Osteoblast (primary cell): ENCODE measurements around the gene FABP3. TPM values are rescaled to one million over a fixed set of nuclear protein-coding genes. Genes with fewer than 3 reads are reported as not detected.

Source experiments
- DNase-seq: peaks from one replicate; pipeline ENCODE4 v3.0.0; 2011; ENCODE audit warnings: low spot score, mixed read lengths; ENCODE audit not compliant: insufficient read length; ENCODE audit errors: missing footprints
- H2AFZ ChIP-seq: 2 replicates; pipeline ENCODE4 v1.6.0; 2011; ENCODE audit warnings: mild to moderate bottlenecking, low read length
- H3K27ac ChIP-seq: 2 replicates; pipeline ENCODE4 v1.5.1; 2011; ENCODE audit warnings: mild to moderate bottlenecking, low read depth, low read length, moderate library complexity
- H3K27me3 ChIP-seq: 2 replicates; pipeline ENCODE4 v1.6.0; 2012; ENCODE audit warnings: mild to moderate bottlenecking, control low read depth, inconsistent platforms, low read length, moderate library complexity; ENCODE audit not compliant: insufficient read depth
- H3K36me3 ChIP-seq: 2 replicates; pipeline ENCODE4 v1.5.1; 2011; ENCODE audit warnings: mild to moderate bottlenecking, low read length, control low read depth, moderate library complexity; ENCODE audit not compliant: insufficient read depth
- H3K4me1 ChIP-seq: 2 replicates; pipeline ENCODE4 v1.5.1; 2011; ENCODE audit warnings: mild to moderate bottlenecking, low read length, control low read depth, moderate library complexity; ENCODE audit not compliant: insufficient read depth
- H3K4me2 ChIP-seq: 2 replicates; pipeline ENCODE4 v1.6.0; 2011; ENCODE audit warnings: mild to moderate bottlenecking, low read length; ENCODE audit not compliant: insufficient read depth
- H3K4me3 ChIP-seq: fragments of 200-600 bp; sonication (generic); 3 replicates; pipeline ENCODE4 v1.5.1; 2012; ENCODE audit warnings: mild to moderate bottlenecking, low read length, inconsistent platforms; ENCODE audit not compliant: insufficient read depth
- H3K79me2 ChIP-seq: 2 replicates; pipeline ENCODE4 v1.6.0; 2012; ENCODE audit warnings: mild to moderate bottlenecking, low read length, control low read depth, inconsistent platforms; ENCODE audit not compliant: insufficient read depth
- H3K9me3 ChIP-seq: 2 replicates; pipeline ENCODE4 v1.5.1; 2011; ENCODE audit warnings: low read depth, low read length, control low read depth
- H4K20me1 ChIP-seq: 2 replicates; pipeline ENCODE4 v1.6.0; 2012; ENCODE audit warnings: mild to moderate bottlenecking, low read length, control low read depth; ENCODE audit not compliant: insufficient read depth
- CTCF ChIP-seq: IDR thresholded peaks from 2 replicates; pipeline ENCODE4 v1.5.1; 2011; ENCODE audit warnings: mild to moderate bottlenecking, low read depth, low read length, moderate library complexity; ENCODE audit errors: extremely low read depth
- total RNA-seq: library from RNA; depleted of rRNA; stranded (reverse); fragments of >200 nt; gene quantifications from 2 replicates; pipeline ENCODE4 v1.2.3, GENCODE V29; 2012

Gene FABP3
- total RNA-seq, 1 donor, result 28.6 TPM

DNA sequence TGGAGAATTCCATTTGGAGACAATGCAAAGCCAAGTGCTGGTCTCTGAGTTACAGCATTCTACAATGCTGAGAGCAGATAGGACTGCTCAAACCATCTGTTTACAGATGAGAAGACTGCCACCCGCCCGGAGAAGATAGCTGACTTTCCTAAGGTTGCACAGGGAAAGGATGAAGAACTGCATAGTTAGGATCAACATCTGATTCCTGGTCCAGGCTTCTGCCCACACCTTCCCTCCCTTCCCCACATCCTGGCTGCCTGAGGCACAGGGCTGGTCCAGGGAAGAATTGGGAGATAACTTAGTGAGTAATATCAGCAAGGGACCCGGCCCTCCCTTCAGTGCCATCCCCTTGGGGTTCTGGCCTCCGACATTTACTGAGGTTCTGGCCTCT is 42.1 kb upstream of the FABP3 start:
- no peaks in the 10 kb centered on the region for H3K27me3 ChIP-seq
- peaks cover 10% of the 10 kb centered on the region for H4K20me1 ChIP-seq
- H3K27ac ChIP-seq, result peak overlapping the region; percentile 40
- peak; percentile 29 for DNase-seq
- peak overlapping the region; percentile 90 for H3K4me2 ChIP-seq
- H3K9me3 ChIP-seq, result no peaks in the 10 kb centered on the region
- no peak for TF ChIP-seq CTCF
- peak overlapping the region; percentile 88 for H3K4me3 ChIP-seq
- peaks cover 19% of the 10 kb centered on the region for H3K36me3 ChIP-seq
- peaks cover 55% of the 10 kb centered on the region for H3K79me2 ChIP-seq
- peaks cover 49% of the 10 kb centered on the region for H3K4me1 ChIP-seq
- H2AFZ ChIP-seq, result no peak overlapping the region

GRCh38 chr1:31413405-31414001 is 40.6 kb upstream of the FABP3 start:
- TF ChIP-seq CTCF, result no peak
- Histone ChIP-seq H3K27me3 (no peaks in the 10 kb centered on the region), H3K36me3 (peaks cover 17% of the 10 kb centered on the region), H3K4me2 (peak overlapping the region; percentile 90), H3K79me2 (peaks cover 51% of the 10 kb centered on the region), H3K9me3 (no peaks in the 10 kb centered on the region), H4K20me1 (peaks cover 4% of the 10 kb centered on the region), H3K4me1 (peaks cover 57% of the 10 kb centered on the region), H3K27ac (peak overlapping the region; percentile 73), H3K4me3 (peak overlapping the region; percentile 88), H2AFZ (peak overlapping the region; percentile 83)
- DNase-seq, result peak; percentile 92

GRCh38 chr1:31412732-31413404 is 40.0 kb upstream of the FABP3 start, which contains the start of gene SERINC2:
SERINC2 (plus strand) TSS chr1:31413213; CDS start chr1:31413266, 53 bp downstream.
- Histone ChIP-seq H3K4me2 (peak within 1 kb of the TSS; percentile 90), H3K27ac (peak within 1 kb of the TSS; percentile 73), H3K4me3 (peak within 1 kb of the TSS; percentile 88), H3K36me3 (peaks cover 17% of the 10 kb centered on the region), H3K27me3 (no peaks in the 10 kb centered on the region), H3K4me1 (peaks cover 56% of the 10 kb centered on the region), H2AFZ (peak within 1 kb of the TSS; percentile 83), H4K20me1 (peaks cover 4% of the 10 kb centered on the region), H3K79me2 (peaks cover 48% of the 10 kb centered on the region), H3K9me3 (no peaks in the 10 kb centered on the region)
- no peak for TF ChIP-seq CTCF
- DNase-seq, result peak; percentile 93

DNA sequence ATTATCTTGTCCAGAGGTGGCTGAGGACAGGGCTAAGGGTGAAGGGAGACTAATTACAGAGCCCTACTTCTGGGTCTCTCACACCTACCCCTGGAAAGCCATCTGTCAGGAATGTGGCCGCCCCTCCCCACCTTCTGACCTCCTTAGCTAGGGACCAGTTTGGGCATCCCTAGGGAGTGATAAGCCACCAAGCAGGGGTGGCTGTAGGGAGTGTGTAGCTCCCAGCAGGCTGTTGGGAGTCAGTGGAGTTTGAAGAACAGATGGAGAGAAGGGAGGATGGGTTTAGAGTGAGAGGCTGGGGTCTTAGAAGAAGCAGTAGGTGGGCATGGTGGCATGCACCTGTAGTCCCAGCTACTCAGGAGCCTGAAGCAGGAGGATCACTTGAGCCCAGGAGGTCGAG is 39.3 kb upstream of the FABP3 start:
- TF ChIP-seq CTCF, result no peak
- Histone ChIP-seq H3K4me1 (peaks cover 56% of the 10 kb centered on the region), H2AFZ (no peak overlapping the region), H3K79me2 (peaks cover 44% of the 10 kb centered on the region), H4K20me1 (peaks cover 4% of the 10 kb centered on the region), H3K27me3 (no peaks in the 10 kb centered on the region), H3K4me3 (peak overlapping the region; percentile 88), H3K9me3 (no peaks in the 10 kb centered on the region), H3K27ac (no peak overlapping the region), H3K4me2 (peak overlapping the region; percentile 90), H3K36me3 (peaks cover 17% of the 10 kb centered on the region)
- DNase-seq, result peak; percentile 65
